ENCODE measurements around the gene ARF3.
A peak's percentile ranks its signal among the peaks of the same experiment; 100 is the strongest.

Gene ARF3

GRCh38 chr12:48930475-48930874 lies 26.8 kb downstream of the ARF3 start:
- Histone ChIP-seq H3K9me3 (no peaks in the 10 kb centered on the region), H3K36me3 (peaks cover 24 to 48% (median 33%) of the 10 kb centered on the region in 3 donors), H3K4me1 (peaks cover 0 to 5% (median 4%) of the 10 kb centered on the region in 4 donors), H3K27me3 (no peaks in the 10 kb centered on the region), H3K4me3 (no peak overlapping the region), H3K27ac (no peak overlapping the region)
- TF ChIP-seq, protein P1, sequence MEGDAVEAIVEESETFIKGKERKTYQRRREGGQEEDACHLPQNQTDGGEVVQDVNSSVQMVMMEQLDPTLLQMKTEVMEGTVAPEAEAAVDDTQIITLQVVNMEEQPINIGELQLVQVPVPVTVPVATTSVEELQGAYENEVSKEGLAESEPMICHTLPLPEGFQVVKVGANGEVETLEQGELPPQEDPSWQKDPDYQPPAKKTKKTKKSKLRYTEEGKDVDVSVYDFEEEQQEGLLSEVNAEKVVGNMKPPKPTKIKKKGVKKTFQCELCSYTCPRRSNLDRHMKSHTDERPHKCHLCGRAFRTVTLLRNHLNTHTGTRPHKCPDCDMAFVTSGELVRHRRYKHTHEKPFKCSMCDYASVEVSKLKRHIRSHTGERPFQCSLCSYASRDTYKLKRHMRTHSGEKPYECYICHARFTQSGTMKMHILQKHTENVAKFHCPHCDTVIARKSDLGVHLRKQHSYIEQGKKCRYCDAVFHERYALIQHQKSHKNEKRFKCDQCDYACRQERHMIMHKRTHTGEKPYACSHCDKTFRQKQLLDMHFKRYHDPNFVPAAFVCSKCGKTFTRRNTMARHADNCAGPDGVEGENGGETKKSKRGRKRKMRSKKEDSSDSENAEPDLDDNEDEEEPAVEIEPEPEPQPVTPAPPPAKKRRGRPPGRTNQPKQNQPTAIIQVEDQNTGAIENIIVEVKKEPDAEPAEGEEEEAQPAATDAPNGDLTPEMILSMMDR (IDR thresholded peaks at IDR 0.05), result no peak
- DNase-seq, result no peak
- intact Hi-C loops (cut with DNase I; ENCODE audit: low total_unique reads), result no loop called here

DNA sequence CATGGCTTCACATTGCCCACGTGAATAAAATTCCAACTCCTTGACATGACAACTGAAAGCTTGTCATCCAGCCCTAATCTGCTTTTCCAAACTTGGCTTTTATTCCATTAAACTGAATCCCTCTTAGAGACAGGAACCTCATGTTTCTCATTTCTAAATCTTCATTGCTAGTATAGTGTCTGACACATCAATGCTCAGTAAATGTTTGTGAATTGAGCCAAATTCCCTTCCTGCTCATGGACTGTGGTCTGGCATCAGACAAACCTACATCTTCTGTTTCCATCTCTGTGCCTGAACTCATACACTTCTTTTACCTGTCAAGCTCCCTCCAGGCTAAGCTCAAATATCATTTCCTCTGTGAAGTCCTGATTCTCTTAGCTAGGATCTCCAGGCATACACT lies 27.7 kb downstream of the ARF3 start:
- Histone ChIP-seq H3K36me3 (peaks cover 17 to 44% (median 29%) of the 10 kb centered on the region in 3 donors), H3K4me3 (no peak overlapping the region), H3K9me3 (no peaks in the 10 kb centered on the region), H3K27ac (no peak overlapping the region), H3K4me1 (peaks cover 0 to 13% (median 7%) of the 10 kb centered on the region in 4 donors), H3K27me3 (no peaks in the 10 kb centered on the region)
- TF ChIP-seq, protein P1 (IDR thresholded peaks at IDR 0.05), result no peak
- no peak for DNase-seq
- intact Hi-C loops (cut with DNase I; ENCODE audit: low total_unique reads), result no loop called here

DNA sequence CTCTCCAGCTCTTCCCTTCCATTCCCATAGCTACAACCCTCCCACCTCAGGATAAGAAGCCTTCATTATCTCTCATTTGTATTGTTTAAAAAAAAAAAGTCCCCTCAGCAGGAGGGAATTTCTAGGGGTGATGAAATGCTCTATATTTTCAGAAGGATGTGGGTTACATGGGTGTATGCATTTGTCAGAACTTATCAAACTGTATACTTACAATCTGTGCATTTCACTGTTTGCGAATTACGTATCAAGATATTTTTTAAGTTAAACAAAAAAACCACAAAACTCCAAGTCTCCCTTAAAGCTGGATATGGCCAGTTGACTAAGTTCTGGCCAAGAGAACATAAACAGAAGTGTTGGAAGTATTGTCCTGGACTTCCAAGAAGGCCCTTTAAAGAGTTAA lies 30.0 kb downstream of the ARF3 start:
- DNase-seq, result no peak
- H3K4me3 ChIP-seq, result no peak overlapping the region
- H3K4me1 ChIP-seq, result peaks cover 0 to 17% (median 11%) of the 10 kb centered on the region in 4 donors
- H3K9me3 ChIP-seq, result no peaks in the 10 kb centered on the region
- H3K36me3 ChIP-seq, result peaks cover 6 to 24% (median 18%) of the 10 kb centered on the region in 3 donors
- intact Hi-C loops (cut with DNase I; ENCODE audit: low total_unique reads), result no loop called here
- H3K27ac ChIP-seq, result no peak overlapping the region
- H3K27me3 ChIP-seq, result no peaks in the 10 kb centered on the region
- TF ChIP-seq, protein P1 (IDR thresholded peaks at IDR 0.05), result no peak

- peaks cover 5 to 13% (median 5%) of the 10 kb centered on the region in 3 donors for H3K36me3 ChIP-seq
- TF ChIP-seq, protein P1 (IDR thresholded peaks at IDR 0.05), result no peak
- peaks cover 0 to 17% (median 11%) of the 10 kb centered on the region in 4 donors for H3K4me1 ChIP-seq
- H3K27ac ChIP-seq, result peak within 1 kb of the TSS; percentile 44 to 50
- H3K9me3 ChIP-seq, result no peaks in the 10 kb centered on the region
- no peaks in the 10 kb centered on the region for H3K27me3 ChIP-seq
- intact Hi-C loops (cut with DNase I; ENCODE audit: low total_unique reads), result no loop called here
- peak; percentile 37 to 80 for DNase-seq
- peak within 1 kb of the TSS; percentile 63 to 66 for H3K4me3 ChIP-seq
Measured at GRCh38 chr12:48925304-48926011, 31.8 kb downstream of the ARF3 start, which contains the start of gene FKBP11. TSS of gene FKBP11 (minus strand) at chr12:48925492. CDS start at chr12:48925428, 64 bp downstream.

GRCh38 chr12:48924617-48925303 lies 32.5 kb downstream of the ARF3 start:
- Histone ChIP-seq H3K27ac (peak overlapping the region; percentile 44 to 50), H3K36me3 (peaks cover 0 to 9% (median 4%) of the 10 kb centered on the region in 3 donors), H3K4me3 (peak overlapping the region; percentile 63 to 66), H3K9me3 (no peaks in the 10 kb centered on the region), H3K27me3 (no peaks in the 10 kb centered on the region), H3K4me1 (peaks cover 0 to 17% (median 11%) of the 10 kb centered on the region in 4 donors)
- TF ChIP-seq, protein P1 (IDR thresholded peaks at IDR 0.05), result peak; percentile 31 to 39
- peak in 1 of 2 donors; percentile 29 for DNase-seq
- intact Hi-C loops (cut with DNase I; ENCODE audit: low total_unique reads), result no loop called here

All from tibial artery (tissue), 4 donors.